GM23248 (cell line): ENCODE data around the gene PKD2L2.

Experiments used
- EZH2 ChIP-seq: fragments of 200-600 bp; sonication (generic); IDR thresholded peaks from 2 replicates; pipeline ENCODE4 v1.6.1; 2018; ENCODE audit warnings: antibody characterized with exemption, mild to moderate bottlenecking; ENCODE audit not compliant: insufficient read depth, poor library complexity, severe bottlenecking
- EZH2phosphoT487 ChIP-seq: fragments of 200-600 bp; sonication (generic); IDR thresholded peaks from 2 replicates; pipeline ENCODE4 v1.6.1; 2018; ENCODE audit warnings: antibody characterized with exemption, moderate library complexity, mild to moderate bottlenecking, low read depth; ENCODE audit not compliant: insufficient read depth

GRCh38 chr5:137935694-137936093 is 46.4 kb downstream of the PKD2L2 start:
- TF ChIP-seq EZH2 (no peak), EZH2phosphoT487 (no peak)
